HG03196 (cell line): ENCODE results near the gene ADCY9.
"Not testable (repeated sequence)": the region's sequence is repeated elsewhere in the genome, so short reads cannot be mapped to it uniquely, and the experiment has no call there.

Experiments
- ATAC-seq: cut with Tn5 transposase; IDR thresholded peaks from one replicate; pipeline ENCODE4 v1.9.1; 2021; ENCODE audit not compliant: unreplicated experiment

Gene ADCY9

GRCh38 chr16:3954411-3954921, 161.8 kb downstream of the ADCY9 start:
- ATAC-seq, result no peak

GRCh38 chr16:3953728-3954410, 162.4 kb downstream of the ADCY9 start:
- no peak for ATAC-seq

- ATAC-seq, result no peak
Observed at GRCh38 chr16:3952737-3953131, 163.5 kb downstream of the ADCY9 start.

- ATAC-seq, result no peak
Observed at GRCh38 chr16:3951861-3952736, 164.1 kb downstream of the ADCY9 start.

GRCh38 chr16:3951380-3951779, 164.9 kb downstream of the ADCY9 start:
- not testable (repeated sequence) for ATAC-seq

GRCh38 chr16:3950343-3951193, 165.7 kb downstream of the ADCY9 start:
- ATAC-seq, result no peak

GRCh38 chr16:3949946-3950342, 166.3 kb downstream of the ADCY9 start:
- ATAC-seq, result no peak

GRCh38 chr16:3949287-3949686, 167.0 kb downstream of the ADCY9 start:
- no peak for ATAC-seq

- no peak for ATAC-seq
Observed at GRCh38 chr16:3948378-3948995, 167.8 kb downstream of the ADCY9 start.

- no peak for ATAC-seq
Observed at GRCh38 chr16:3946604-3947180, 169.6 kb downstream of the ADCY9 start.

- no peak for ATAC-seq
Observed at GRCh38 chr16:3945751-3946603, 170.3 kb downstream of the ADCY9 start.

- ATAC-seq, result not testable (repeated sequence)
Observed at GRCh38 chr16:3944457-3944856, 171.8 kb downstream of the ADCY9 start.

- not testable (repeated sequence) for ATAC-seq
Observed at GRCh38 chr16:3942146-3942545, 174.1 kb downstream of the ADCY9 start.

GRCh38 chr16:3938843-3939624, 177.2 kb downstream of the ADCY9 start:
- no peak for ATAC-seq

GRCh38 chr16:3938471-3938842, 177.8 kb downstream of the ADCY9 start:
- ATAC-seq, result no peak

- no peak for ATAC-seq
Observed at GRCh38 chr16:3937066-3937875, 179.0 kb downstream of the ADCY9 start.

GRCh38 chr16:3935921-3936320, 180.3 kb downstream of the ADCY9 start:
- ATAC-seq, result no peak
